Heart left ventricle (tissue), 16 donors: Measurements from ENCODE around the gene RAB24. TPM values are rescaled to one million over a fixed set of nuclear protein-coding genes. Genes with fewer than 3 reads are reported as not detected.

Experiments
- ATAC-seq, 4 donors: fragments of 200-7000 bp; cut with Tn5 transposase; one replicate each; pipeline ENCODE4 v1.9.1; 2020 to 2022; ENCODE audit warnings: moderate library complexity in 4 of 4, mild to moderate bottlenecking in 3 of 4, moderate number of reproducible peaks in 1 of 4
- DNase-seq, 5 donors: peaks; one replicate each; pipeline ENCODE4 v3.0.0-alpha.2; 2020
- H3K27ac ChIP-seq, 12 donors: fragments of 200-600 bp; sonication (generic) in 4 of 12; one replicate each; pipeline versions ENCODE4 v1.5.0 to v1.8.0; 2016 to 2022; ENCODE audit warnings: mild to moderate bottlenecking in 2 of 12
- H3K27me3 ChIP-seq, 9 donors: fragments of 200-600 bp; sonication (generic) in 2 of 9; one replicate each; pipeline versions ENCODE4 v1.5.1 to v1.8.0; 2016 to 2022; ENCODE audit warnings: mild to moderate bottlenecking in 3 of 9
- H3K36me3 ChIP-seq, 9 donors: fragments of 200-600 bp; sonication (generic) in 2 of 9; one replicate each; pipeline versions ENCODE4 v1.5.0 to v1.8.0; 2018 to 2022; ENCODE audit warnings: mild to moderate bottlenecking in 2 of 9
- H3K4me1 ChIP-seq, 12 donors: fragments of 200-600 bp; sonication (generic) in 4 of 12; one replicate each; pipeline versions ENCODE4 v1.5.0 to v1.8.0; 2016 to 2022; ENCODE audit warnings: mild to moderate bottlenecking in 3 of 12
- H3K4me3 ChIP-seq, 12 donors: fragments of 200-600 bp; sonication (generic) in 4 of 12; one replicate each; pipeline versions ENCODE4 v1.5.0 to v1.8.0; 2017 to 2022; ENCODE audit warnings: mild to moderate bottlenecking in 9 of 12, moderate library complexity in 4 of 12
- H3K9me3 ChIP-seq, 12 donors: fragments of 200-600 bp; sonication (generic) in 4 of 12; one replicate each; pipeline versions ENCODE4 v1.5.0 to v1.8.0; 2016 to 2022; ENCODE audit warnings: mild to moderate bottlenecking in 1 of 12
- CTCF ChIP-seq, 12 donors: fragments of 200-600 bp; sonication (generic) in 4 of 12; IDR thresholded peaks; one replicate each; pipeline versions ENCODE4 v1.5.0 to v1.8.0; 2018 to 2022; ENCODE audit warnings: antibody characterized with exemption in 12 of 12, mild to moderate bottlenecking in 5 of 12
- POLR2A ChIP-seq, 2 donors: fragments of 450-650 bp; IDR thresholded peaks; one replicate each; pipeline ENCODE4 v1.6.1; 2017; ENCODE audit warnings: antibody characterized with exemption in 2 of 2, mild to moderate bottlenecking in 2 of 2, moderate library complexity in 2 of 2
- WGBS, 4 donors: extraction: QIAGEN DNeasy Blood & Tissue Kit in 2 of 4; methylation state at CpG; one replicate each; pipeline versions ENCODE4 v1.1.5 to v1.1.7; 2013 to 2018; 5-methylcytosine and 5-hydroxymethylcytosine counted together
- intact Hi-C, 10 donors: fragments of 100-400 bp; cut with DNase I; formaldehyde crosslinking; loops; one replicate each; pipeline versions ENCODE4 v1.11.1 to v1.14.2; 2022
- polyA plus RNA-seq, 2 donors: library from polyadenylated mRNA; stranded (reverse); fragments of 200-250 nt; gene quantifications; one replicate each; pipeline ENCODE4 v1.2.3, GENCODE V29; 2013
- total RNA-seq, 9 donors: library from RNA; depleted of rRNA in 2 of 9; stranded (reverse); fragments of >200 nt in 2 of 9; fragmentation: NEBNext Ultra II Directional in 3 of 9; extraction: Animal tissue kit (Norgen Biotek cat#: 25700) in 3 of 9; gene quantifications; one replicate each; pipeline versions ENCODE4 v1.1.0 to v1.2.4, GENCODE V29; 2016 to 2023
- donor health status: ischemic (EF 13 %, LVEDD 7.1; RV severe dilation, severe dysfunction).
- donor health status: healthy with polysubstance abuse.
- donor health status: DM: no; HTN: yes; CAD: no.
- donor health status: DM: no; HTN: no; CAD: no.
- donor health status: ischemic (EF 25% LVEDD 6.9; RV normal size, moderate dysfunction).
- donor health status: ischemic (EF 25% LVEDD 5.7; RV mildly dilated, moderate dysfunction).
- donor health status: healthy.
- donor health status: DM: yes; HTN: yes; CAD: no.
- donor health status: ischemic (EF 35%, LVEDD 5.7; RV mildly dilated, moderate dysfunction).
- donor health status: nonischemic (EF 11% LVEDD 7.7; RV severe dilation, severe dysfunction).
- donor health status: DM: yes; HTN: yes; CAD: no.
- donor health status: PGD.
- donor health status: ischemic (EF 29% LVEDD 5.4; RV normal size, mild dysfunction).
- donor health status: nonischemic (EF 23%, LVEDD 6.1; RV moderate dilation, normal function).

RAB24 gene
- total and polyA plus RNA-seq, 11 donors: 11.6 to 28.3 (median 18.9) TPM

GRCh38 chr5:177291735-177292134 is 11.8 kb downstream of the RAB24 start:
- 91 to 98% (median 97%) methylated on average over 7 of the region's 7 CpGs for WGBS, 4 donors
- H3K4me3 ChIP-seq: no peak overlapping the region
- H3K27me3 ChIP-seq: no peaks in the 10 kb centered on the region
- DNase-seq (no peak), ATAC-seq (no peak)
- peaks cover 0 to 29% (median 12%) of the 10 kb centered on the region in 12 donors for H3K4me1 ChIP-seq
- intact Hi-C loops: loop anchor here in 2 of 10 donors (10.0 kb wide), 1 partner anchor 177 kb away; no protein-coding TSS in a partner anchor
- H3K27ac ChIP-seq: no peak overlapping the region
- no peaks in the 10 kb centered on the region for H3K9me3 ChIP-seq
- H3K36me3 ChIP-seq: peaks cover 0 to 100% (median 94%) of the 10 kb centered on the region in 9 donors
- TF ChIP-seq POLR2A (IDR thresholded peaks at IDR 0.05) (no peak), CTCF (IDR thresholded peaks at IDR 0.05) (no peak)

DNA sequence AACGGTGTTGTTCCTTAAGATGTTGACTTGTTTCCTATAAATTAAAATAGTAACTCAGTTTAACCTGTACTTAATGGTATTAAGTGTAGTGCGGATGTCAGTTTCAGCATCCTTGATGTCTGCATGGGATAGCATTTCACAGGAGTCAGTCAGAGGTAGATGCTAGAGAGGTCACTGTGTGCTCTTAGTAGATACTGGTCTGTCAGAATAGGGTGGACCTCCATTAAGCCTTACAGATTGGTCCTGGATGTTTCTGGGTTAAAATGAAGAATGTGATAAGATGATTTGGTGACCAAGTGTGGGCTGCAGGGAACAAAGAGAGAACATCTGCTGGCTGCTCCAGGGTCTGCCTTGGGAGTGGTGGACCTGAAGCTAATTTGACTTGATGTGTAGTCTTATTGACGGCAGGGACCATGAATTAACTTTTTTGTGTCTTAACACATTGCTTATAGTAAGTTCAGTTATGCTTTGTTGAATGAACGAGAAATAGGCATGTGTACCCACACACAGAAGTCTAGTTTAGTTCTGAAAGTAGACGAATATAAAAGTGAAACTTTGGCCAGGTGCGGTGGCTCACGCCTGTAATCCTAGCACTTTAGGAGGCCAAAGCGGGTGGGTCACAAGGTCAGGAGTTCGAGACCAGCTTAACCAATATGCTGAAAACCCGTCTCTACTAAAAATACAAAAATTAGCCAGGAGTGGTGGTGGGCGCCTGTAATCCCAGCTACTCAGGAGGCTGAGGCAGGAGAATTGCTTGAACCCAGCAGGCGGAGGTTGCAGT is 12.5 kb downstream of the RAB24 start:
- Histone ChIP-seq H3K4me1 (peaks cover 0 to 22% (median 5%) of the 10 kb centered on the region in 12 donors), H3K27me3 (no peaks in the 10 kb centered on the region), H3K27ac (no peak overlapping the region), H3K9me3 (no peaks in the 10 kb centered on the region), H3K4me3 (no peak overlapping the region), H3K36me3 (peaks cover 0 to 100% (median 99%) of the 10 kb centered on the region in 9 donors)
- intact Hi-C loops: loop anchor here in 2 of 10 donors (10.0 kb wide), 1 partner anchor 176 kb away; no protein-coding TSS in a partner anchor
- TF ChIP-seq CTCF (IDR thresholded peaks at IDR 0.05) (no peak), POLR2A (IDR thresholded peaks at IDR 0.05) (no peak)
- no peak for DNase-seq
- ATAC-seq: no peak
- WGBS, 4 donors: 93 to 96% (median 95%) methylated on average over 12 of the region's 12 CpGs

DNA sequence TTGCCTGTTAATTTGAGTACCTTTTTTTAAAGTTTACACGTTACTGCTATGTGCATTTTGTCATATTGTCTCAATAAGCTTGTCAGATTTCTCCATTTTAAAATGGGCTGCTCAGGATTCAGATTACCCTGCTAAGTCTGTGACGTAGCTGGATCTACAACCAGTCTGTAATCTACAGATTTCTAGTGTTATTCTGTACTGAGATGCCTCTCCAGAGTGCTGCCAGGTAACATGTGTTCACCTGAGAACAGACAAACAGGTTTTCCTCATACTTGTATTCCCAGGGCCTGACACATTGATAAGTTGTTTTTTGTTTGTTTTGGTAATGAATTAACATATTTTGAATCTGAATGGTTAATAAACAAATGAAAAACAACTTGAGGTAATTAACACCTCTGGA is 15.3 kb downstream of the RAB24 start:
- Histone ChIP-seq H3K27me3 (no peaks in the 10 kb centered on the region), H3K4me1 (no peaks in the 10 kb centered on the region), H3K9me3 (no peaks in the 10 kb centered on the region), H3K27ac (no peak overlapping the region), H3K4me3 (no peak overlapping the region), H3K36me3 (peaks cover 0 to 100% (median 99%) of the 10 kb centered on the region in 9 donors)
- intact Hi-C loops: no loop called here
- no peak for DNase-seq
- TF ChIP-seq CTCF (IDR thresholded peaks at IDR 0.05) (no peak), POLR2A (IDR thresholded peaks at IDR 0.05) (no peak)
- WGBS, 4 donors: 87 to 96% (median 92%) methylated on average over 2 of the region's 2 CpGs
- no peak for ATAC-seq

- Histone ChIP-seq H3K27ac (peak overlapping the region in 2 of 12 donors; percentile 9 to 36), H3K4me1 (no peaks in the 10 kb centered on the region), H3K27me3 (no peaks in the 10 kb centered on the region), H3K4me3 (no peak overlapping the region), H3K36me3 (peaks cover 0 to 95% (median 92%) of the 10 kb centered on the region in 9 donors), H3K9me3 (no peaks in the 10 kb centered on the region)
- intact Hi-C loops: no loop called here
- no peak for DNase-seq
- peak in 1 of 4 donors; percentile 28 for ATAC-seq
- no peak for TF ChIP-seq CTCF (IDR thresholded peaks at IDR 0.05)
- no peak for TF ChIP-seq POLR2A (IDR thresholded peaks at IDR 0.05)
- WGBS, 4 donors: 34 to 52% (median 45%) methylated on average over 1 of the region's 1 CpG
These were observed 26.6 kb downstream of the RAB24 start for GRCh38 chr5:177276886-177277285.
